GM12878 (cell line): ENCODE data around the gene GNG3. TPM values are rescaled to one million over a fixed set of nuclear protein-coding genes. Genes with fewer than 3 reads are reported as not detected.

Experiments
- BACH1 ChIP-seq: fragments of 450-650 bp; IDR thresholded peaks from 2 replicates; pipeline ENCODE4 v1.6.1; 2017; ENCODE audit warnings: mild to moderate bottlenecking, borderline replicate concordance
- BCL3 ChIP-seq: IDR thresholded peaks from 2 replicates; pipeline ENCODE4 v1.6.1; 2011; ENCODE audit warnings: borderline replicate concordance, low read depth, mild to moderate bottlenecking, moderate library complexity, low read length; ENCODE audit not compliant: insufficient read depth, poor library complexity, severe bottlenecking
- CHD2 ChIP-seq: IDR thresholded peaks from 2 replicates; pipeline ENCODE4 v1.6.1; 2011; ENCODE audit warnings: low read depth, low read length, improper control_type of control experiment, borderline replicate concordance
- DPF2 ChIP-seq: fragments of 450-650 bp; IDR thresholded peaks from 2 replicates; pipeline ENCODE4 v1.6.1; 2017; ENCODE audit warnings: mild to moderate bottlenecking
- EED ChIP-seq: sonication (generic); IDR thresholded peaks from 2 replicates; pipeline ENCODE4 v1.6.1; 2016; ENCODE audit warnings: antibody characterized with exemption, low read depth
- ESRRA ChIP-seq: IDR thresholded peaks from 2 replicates; pipeline ENCODE4 v1.6.1; 2012; ENCODE audit warnings: mild to moderate bottlenecking, low read length, improper control_type of control experiment
- HSF1 ChIP-seq: fragments of 150-350 bp; IDR thresholded peaks from 2 replicates; pipeline ENCODE4 v1.6.1; 2014; ENCODE audit warnings: mild to moderate bottlenecking, low read depth, low read length
- IKZF2 ChIP-seq, 2 experiments: fragments of 450-650 bp; IDR thresholded peaks; 2 replicates each; pipeline ENCODE4 v1.6.1; 2017; ENCODE audit warnings: mild to moderate bottlenecking in 2 of 2, moderate library complexity in 2 of 2
- MAX ChIP-seq: IDR thresholded peaks from 2 replicates; pipeline ENCODE4 v1.6.1; 2012; ENCODE audit warnings: low read depth, low read length, improper control_type of control experiment
- MEF2B ChIP-seq: fragments of 450-650 bp; IDR thresholded peaks from 2 replicates; pipeline ENCODE4 v1.6.1; 2018; ENCODE audit warnings: mild to moderate bottlenecking, moderate library complexity; ENCODE audit not compliant: partially characterized antibody, poor library complexity, severe bottlenecking
- MYC ChIP-seq: IDR thresholded peaks from 2 replicates; pipeline ENCODE4 v1.6.1; 2011; ENCODE audit warnings: mild to moderate bottlenecking, low read length, moderate library complexity, inconsistent platforms; ENCODE audit not compliant: insufficient read depth, insufficient replicate concordance, insufficient read length, severe bottlenecking
- NKRF ChIP-seq: fragments of 450-650 bp; conservative IDR thresholded peaks from 2 replicates; pipeline ENCODE4 v1.6.1; 2017; ENCODE audit warnings: mild to moderate bottlenecking, moderate library complexity
- POLR2AphosphoS5 ChIP-seq: IDR thresholded peaks from 2 replicates; pipeline ENCODE4 v1.6.1; 2011; ENCODE audit warnings: mild to moderate bottlenecking, low read length, inconsistent platforms
- POU2F2 ChIP-seq: IDR thresholded peaks from 3 replicates; pipeline ENCODE4 v1.6.1; 2011; ENCODE audit warnings: low read depth, mild to moderate bottlenecking, low read length, borderline replicate concordance
- SIN3A ChIP-seq: IDR thresholded peaks from 2 replicates; pipeline ENCODE4 v1.6.1; 2012; ENCODE audit warnings: low read depth, low read length, improper control_type of control experiment
- SP1 ChIP-seq: IDR thresholded peaks from one replicate; pipeline ENCODE4 v1.6.1; 2011; ENCODE audit warnings: low read depth, low read length
- TBL1XR1 ChIP-seq: IDR thresholded peaks from 2 replicates; pipeline ENCODE4 v1.6.1; 2012; ENCODE audit warnings: low read depth, low read length, improper control_type of control experiment
- TCF12 ChIP-seq: IDR thresholded peaks from 2 replicates; pipeline ENCODE4 v1.6.1; 2011; ENCODE audit warnings: low read depth, mild to moderate bottlenecking, low read length
- YY1 ChIP-seq: IDR thresholded peaks from 2 replicates; pipeline ENCODE4 v1.6.1; 2011; ENCODE audit warnings: low read depth, mild to moderate bottlenecking, low read length
- ZNF384 ChIP-seq: IDR thresholded peaks from 2 replicates; pipeline ENCODE4 v1.6.1; 2012; ENCODE audit warnings: low read depth, mild to moderate bottlenecking, low read length, improper control_type of control experiment, borderline replicate concordance
- polyA plus RNA-seq, 11 experiments: library from polyadenylated mRNA; depleted of rRNA in 4 of 11; unstranded in 6 of 11; stranded (reverse) in 5 of 11; fragments of >200 nt; fragmentation: Nextera tagmentation in 4 of 11; fragmentation: Illumina TruSeq in 1 of 11; extraction: Ambion mirVana in 4 of 11; extraction: Trizol in 1 of 11; gene quantifications; 1 replicate in 1 of 11; 2 replicates in 10 of 11; pipeline versions ENCODE4 v1.2.1 to v1.2.3, GENCODE V29; 2011 to 2016; ENCODE audit warnings: inconsistent platforms in 2 of 11, missing spikeins in 2 of 11, low read depth in 1 of 11
- total RNA-seq, 4 experiments: library from RNA; depleted of rRNA in 3 of 4; stranded (reverse); fragments of >200 nt in 3 of 4; fragmentation: Illumina TruSeq in 1 of 4; extraction: Trizol in 1 of 4; gene quantifications; 2 replicates each; pipeline versions ENCODE4 v1.2.1 to v1.2.3, GENCODE V29; 2013 to 2021

The GNG3 gene
- total and polyA plus RNA-seq, 10 of the 15 experiments (the other 5 are each of a cell fraction or from before 2014, with no cell fraction given), result 0.27 to 0.83 (median 0.57) TPM; not detected in 5

GRCh38 chr11:62678770-62679696, 28.4 kb upstream of the GNG3 start, which contains the start of gene UBXN1 (continued):
- TF ChIP-seq NKRF (peak; percentile 89; the same call in 1 of the 2 replicates), ZNF384 (no peak), IKZF2 (IDR thresholded peaks at IDR 0.05) (peak; percentile 79 to 82), YY1 (peak; percentile 85; the same call in 1 of the 2 replicates), BCL3 (peak; percentile 4), DPF2 (0 out of 2 replicates have a peak, but pooled peaks have one; percentile 57), BACH1 (peak; percentile 55; the same call in 1 of the 2 replicates), SP1 (peak; percentile 29), HSF1 (no peak), SIN3A (peak; percentile 68; the same call in 1 of the 2 replicates), CHD2 (0 out of 2 replicates have a peak, but pooled peaks have one; percentile 10), ESRRA (no peak), POU2F2 (peak; percentile 75), MEF2B (peak; percentile 89), TCF12 (peak; percentile 52; the same call in 1 of the 2 replicates), EED (peak; percentile 83), TBL1XR1 (no peak), POLR2AphosphoS5 (peak; percentile 92), MAX (peak; percentile 90), MYC (no peak)
